GM12878 (cell line): ENCODE measurements around the gene DHFR. TPM values are rescaled to one million over a fixed set of nuclear protein-coding genes. Genes with fewer than 3 reads are reported as not detected.

ENCODE experiments used
- ATAC-seq: fragments of 200-7000 bp; cut with Tn5 transposase; 3 replicates; pipeline ENCODE4 v1.9.1; 2020; ENCODE audit warnings: mild to moderate bottlenecking, moderate library complexity
- Bru-seq: library from RNA; stranded (reverse); fragments of 400-500 nt; gene quantifications from one replicate; lab custom pipeline; 2021; lab: Mats Ljungman, UMichigan
- BruChase-seq, 2 experiments: library from RNA; stranded (reverse); fragments of 400-500 nt; gene quantifications; one replicate each; lab custom pipeline; 2021; lab: Mats Ljungman, UMichigan
- BruUV-seq: library from RNA; stranded (reverse); fragments of 400-500 nt; replicated peaks from 2 replicates; lab custom pipeline; 2021; lab: Mats Ljungman, UMichigan
- CTCF ChIA-PET: fragments of 300-600 bp; sonication (Branson Sonifier 250); formaldehyde crosslinking; extraction: SDS; loops from one replicate; lab custom pipeline; 2021; ENCODE audit warnings: inconsistent platforms; lab: Yijun Ruan, JAX
- POLR2A ChIA-PET: fragments of 350-600 bp; formaldehyde crosslinking; extraction: SDS; loops from one replicate; lab custom pipeline; 2021; ENCODE audit warnings: inconsistent platforms; lab: Charles Lee
- RAD21 ChIA-PET: fragments of 300-600 bp; sonication (Branson Sonifier 250); formaldehyde crosslinking; loops from one replicate; lab custom pipeline; 2023; ENCODE audit warnings: antibody characterized with exemption; ENCODE audit not compliant: unreplicated experiment; lab: Charles Lee
- SMC1A ChIA-PET: fragments of 300-600 bp; sonication (Branson Sonifier 250); formaldehyde crosslinking; loops from one replicate; lab custom pipeline; 2023; ENCODE audit not compliant: unreplicated experiment, uncharacterized antibody; lab: Charles Lee
- DNase-seq: peaks from one replicate; pipeline ENCODE4 v3.0.0-alpha.2; 2011; ENCODE audit warnings: low read depth, low spot score
- FAIRE-seq: peaks from 3 replicates; lab custom pipeline; 2011; peaks lifted over from hg19 to GRCh38; lab: Jason Lieb, UNC
- H2AFZ ChIP-seq: 2 replicates; pipeline ENCODE4 v1.6.0; 2011; ENCODE audit warnings: low read depth, low read length, control low read depth; ENCODE audit not compliant: control insufficient read depth
- H3K27ac ChIP-seq: 2 replicates; pipeline ENCODE4 v1.5.1; 2011; ENCODE audit warnings: control low read depth; ENCODE audit not compliant: control insufficient read depth, insufficient read depth
- H3K27me3 ChIP-seq, 2 experiments: replicated peaks in 1 of 2; 2 replicates each; pipeline versions ENCODE4 v1.6.0 to v1.6.1; 2011; ENCODE audit warnings: low read length in 1 of 2; ENCODE audit not compliant: control insufficient read depth in 2 of 2, insufficient read depth in 2 of 2
- H3K36me3 ChIP-seq, 2 experiments: 2 replicates each; pipeline ENCODE4 v1.5.1; 2011; ENCODE audit warnings: low read length in 1 of 2; ENCODE audit not compliant: control insufficient read depth in 2 of 2, insufficient read depth in 2 of 2
- H3K4me1 ChIP-seq: 2 replicates; pipeline ENCODE4 v1.6.1; 2011; ENCODE audit warnings: mild to moderate bottlenecking, low read length, moderate library complexity, mixed read lengths; ENCODE audit not compliant: control insufficient read depth, insufficient read depth
- H3K4me2 ChIP-seq: 2 replicates; pipeline ENCODE4 v1.6.0; 2011; ENCODE audit warnings: control low read depth; ENCODE audit not compliant: control insufficient read depth, insufficient read depth
- H3K4me3 ChIP-seq: fragments of 200-600 bp; sonication (generic); 2 replicates; pipeline ENCODE4 v1.5.1; 2016
- H3K79me2 ChIP-seq: 2 replicates; pipeline ENCODE4 v1.6.0; 2011; ENCODE audit warnings: low read length; ENCODE audit not compliant: control insufficient read depth, insufficient read depth
- H3K9ac ChIP-seq: 2 replicates; pipeline ENCODE4 v1.8.0; 2011; ENCODE audit warnings: low read length, control low read depth, mixed read lengths; ENCODE audit not compliant: control insufficient read depth, insufficient read depth
- H3K9me3 ChIP-seq: replicated peaks from 3 replicates; pipeline ENCODE4 v1.5.1; 2011; ENCODE audit warnings: mild to moderate bottlenecking, low read length; ENCODE audit not compliant: control insufficient read depth, insufficient read depth
- H4K20me1 ChIP-seq: 2 replicates; pipeline ENCODE4 v1.6.0; 2011; ENCODE audit not compliant: control insufficient read depth, insufficient read depth
- BACH1 ChIP-seq: fragments of 450-650 bp; IDR thresholded peaks from 2 replicates; pipeline ENCODE4 v1.6.1; 2017; ENCODE audit warnings: mild to moderate bottlenecking, borderline replicate concordance
- BCL3 ChIP-seq: IDR thresholded peaks from 2 replicates; pipeline ENCODE4 v1.6.1; 2011; ENCODE audit warnings: borderline replicate concordance, low read depth, mild to moderate bottlenecking, moderate library complexity, low read length; ENCODE audit not compliant: insufficient read depth, poor library complexity, severe bottlenecking
- GATAD2B ChIP-seq: fragments of 450-650 bp; conservative IDR thresholded peaks from 2 replicates; pipeline ENCODE4 v1.6.1; 2017; ENCODE audit warnings: low read depth, mild to moderate bottlenecking, moderate library complexity
- HDGF ChIP-seq: fragments of 450-650 bp; IDR thresholded peaks from 2 replicates; pipeline ENCODE4 v1.6.1; 2016; ENCODE audit warnings: antibody characterized with exemption
- IKZF1 ChIP-seq: fragments of 450-650 bp; conservative IDR thresholded peaks from 2 replicates; pipeline ENCODE4 v1.6.1; 2017; ENCODE audit warnings: antibody characterized with exemption, mild to moderate bottlenecking
- IRF5 ChIP-seq: fragments of 450-650 bp; IDR thresholded peaks from 2 replicates; pipeline ENCODE4 v1.6.1; 2017; ENCODE audit warnings: borderline replicate concordance
- MAX ChIP-seq: IDR thresholded peaks from 2 replicates; pipeline ENCODE4 v1.6.1; 2012; ENCODE audit warnings: low read depth, low read length, improper control_type of control experiment
- MLLT1 ChIP-seq: fragments of 450-650 bp; IDR thresholded peaks from 2 replicates; pipeline ENCODE4 v1.6.1; 2016; ENCODE audit warnings: mild to moderate bottlenecking
- PML ChIP-seq: IDR thresholded peaks from 2 replicates; pipeline ENCODE4 v1.6.1; 2012; ENCODE audit warnings: low read length, inconsistent platforms
- POLR2A ChIP-seq: IDR thresholded peaks from 2 replicates; pipeline ENCODE4 v1.6.1; 2011; ENCODE audit warnings: low read depth, mild to moderate bottlenecking, low read length
- RUNX3 ChIP-seq: IDR thresholded peaks from 2 replicates; pipeline ENCODE4 v1.6.1; 2012; ENCODE audit warnings: low read length, inconsistent platforms
- SIN3A ChIP-seq: IDR thresholded peaks from 2 replicates; pipeline ENCODE4 v1.6.1; 2012; ENCODE audit warnings: low read depth, low read length, improper control_type of control experiment
- SMARCA5 ChIP-seq: fragments of 450-650 bp; IDR thresholded peaks from 2 replicates; pipeline ENCODE4 v1.6.1; 2017; ENCODE audit warnings: mild to moderate bottlenecking
- YY1 ChIP-seq: IDR thresholded peaks from 2 replicates; pipeline ENCODE4 v1.6.1; 2011; ENCODE audit warnings: low read depth, mild to moderate bottlenecking, low read length
- WGBS: methylation state at CpG from one replicate; pipeline ENCODE4 v1.1.6; 2016; ENCODE audit warnings: low lambda C conversion rate; ENCODE audit not compliant: insufficient replicate concordance, insufficient coverage; ENCODE audit errors: missing lambda C conversion rate; 5-methylcytosine and 5-hydroxymethylcytosine counted together
- in situ Hi-C: fragments of 300-500 bp; cut with MboI; formaldehyde crosslinking; loops from 9 replicates; pipeline ENCODE4 v1.14.3; 2018; ENCODE audit warnings: mixed read lengths
- intact Hi-C: fragments of 100-400 bp; cut with micrococcal nuclease; formaldehyde crosslinking; loops from one replicate; pipeline ENCODE4 v1.14.2; 2022; ENCODE audit not compliant: unreplicated experiment
- long read RNA-seq, 2 experiments: library from polyadenylated mRNA; unstranded; transcript quantifications; one replicate each; pipeline ENCODE4 v2.0.0, GENCODE V29; 2019 to 2020
- polyA minus RNA-seq, 3 experiments: library from RNA; depleted of rRNA, polyadenylated mRNA; stranded (reverse); fragments of >200 nt; gene quantifications; 2 replicates each; pipeline ENCODE4 v1.2.3, GENCODE V29; 2011
- polyA plus RNA-seq, 11 experiments: library from polyadenylated mRNA; depleted of rRNA in 4 of 11; unstranded in 6 of 11; stranded (reverse) in 5 of 11; fragments of >200 nt; fragmentation: Nextera tagmentation in 4 of 11; fragmentation: Illumina TruSeq in 1 of 11; extraction: Ambion mirVana in 4 of 11; extraction: Trizol in 1 of 11; gene quantifications; 1 replicate in 1 of 11; 2 replicates in 10 of 11; pipeline versions ENCODE4 v1.2.1 to v1.2.3, GENCODE V29; 2011 to 2016; ENCODE audit warnings: inconsistent platforms in 2 of 11, missing spikeins in 2 of 11, low read depth in 1 of 11
- total RNA-seq, 4 experiments: library from RNA; depleted of rRNA in 3 of 4; stranded (reverse); fragments of >200 nt in 3 of 4; fragmentation: Illumina TruSeq in 1 of 4; extraction: Trizol in 1 of 4; gene quantifications; 2 replicates each; pipeline versions ENCODE4 v1.2.1 to v1.2.3, GENCODE V29; 2013 to 2021

Gene DHFR
- 25.7 and 33.7 TPM in 2 replicates for total RNA-seq (2013; cell fraction: nucleolus; rRNA removed)
- total RNA-seq (2014; rRNA removed): 69.2 and 83.8 TPM in 2 replicates
- total RNA-seq (2014; rRNA removed; fragmentation: Illumina TruSeq; extraction: Trizol): 102 and 107 TPM in 2 replicates
- 64.9 and 65.6 TPM in 2 replicates for total RNA-seq (2021)
- 21.2 TPM for polyA plus RNA-seq (2011; ENCODE audit: low read depth)
- 71.7 and 106 TPM in 2 replicates for polyA plus RNA-seq (2011; rRNA removed)
- polyA plus RNA-seq (2011; cell fraction: cytosol; rRNA removed): 33.1 and 38.0 TPM in 2 replicates
- polyA plus RNA-seq (2011; cell fraction: nucleus; rRNA removed): 23.3 and 30.6 TPM in 2 replicates
- polyA plus RNA-seq (2012): 27.2 and 32.2 TPM in 2 replicates
- 143 and 170 TPM in 2 replicates for polyA plus RNA-seq (2014; fragmentation: Illumina TruSeq; extraction: Trizol)
- 10 to 100 TPM; 57.9 to 59.3 TPM for polyA plus RNA-seq (2014; fragmentation: Nextera tagmentation; extraction: Ambion mirVana)
- polyA plus RNA-seq (2014; rRNA removed): 62.9 and 71.1 TPM in 2 replicates
- 10 to 100 TPM; 78.6 to 84.8 TPM for polyA plus RNA-seq (2016; fragmentation: Nextera tagmentation; extraction: Ambion mirVana)
- polyA minus RNA-seq (2011; rRNA and poly(A)+ RNA removed): 25.2 and 26.0 TPM in 2 replicates
- 21.8 and 30.8 TPM in 2 replicates for polyA minus RNA-seq (2011; cell fraction: cytosol; rRNA and poly(A)+ RNA removed)
- polyA minus RNA-seq (2011; cell fraction: nucleus; rRNA and poly(A)+ RNA removed): 7.7 and 12.7 TPM in 2 replicates
- Bru-seq, nascent RNA: percentile 72 among the genes with signal in this experiment
- percentile 63 among the genes with signal in this experiment for BruChase-seq, experiment 1, labeled RNA remaining after a 6-hour chase
- percentile 61 among the genes with signal in this experiment for BruChase-seq, experiment 2, labeled RNA remaining after a 2-hour chase
- long read RNA-seq, experiment 1, transcript DHFR-201 (6 exons, 3,917 nt): major isoform, 36 of 43 reads
- long read RNA-seq, experiment 1, partial matches to known transcripts: 1 of 43 reads
- long read RNA-seq, experiment 1, other reads (novel, unspliced or antisense): 5 of 43 reads
- long read RNA-seq, experiment 2, transcript DHFR-201 (6 exons, 3,917 nt): major isoform, 97 of 118 reads
- long read RNA-seq, experiment 2, partial matches to known transcripts: 5 of 118 reads
- long read RNA-seq, experiment 2, other reads (novel, unspliced or antisense): 15 of 118 reads

- intact Hi-C loops (loop anchor here (5.0 to 10.0 kb wide), 2 partner anchors 172 to 1040 kb away; partner anchors contain the start of gene TENT2), in situ Hi-C loops (no loop called here)
- Histone ChIP-seq H4K20me1 (no peaks in the 10 kb centered on the region), H3K4me2 (peak within 1 kb of the TSS; percentile 91), H2AFZ (peak within 1 kb of the TSS; percentile 91), H3K4me1 (no peaks in the 10 kb centered on the region; the same call in 1 of the 2 replicates), H3K79me2 (peaks cover 29% of the 10 kb centered on the region), H3K36me3 (peaks cover 0 to 6% of the 10 kb centered on the region in 2 experiments; a peak in 1 of 4 replicates), H3K9me3 (no peaks in the 10 kb centered on the region; the same call in 2 of the 3 replicates), H3K27ac (peak within 1 kb of the TSS; percentile 93), H3K9ac (peak within 1 kb of the TSS; percentile 96), H3K27me3 (no peaks in the 10 kb centered on the region), H3K4me3 (peak within 1 kb of the TSS; percentile 96)
- POLR2A ChIA-PET: interaction anchor here (0.6 to 2.6 kb wide), 4 partner anchors 10 to 899 kb away, joined by 3 to 25 read pairs (median 8); no protein-coding TSS in a partner anchor
- CTCF ChIA-PET: interaction anchor here (0.6 to 3.3 kb wide), 3 partner anchors 14 to 174 kb away, joined by 4 to 30 read pairs (median 15); no protein-coding TSS in a partner anchor
- ATAC-seq (peak; percentile 76), DNase-seq (peak; percentile 81), FAIRE-seq (peak; percentile 95)
- WGBS: under 1% methylated on average over 43 of the region's 74 CpGs
- RAD21 ChIA-PET: interaction anchor here (0.8 to 2.0 kb wide), 4 partner anchors 13 to 529 kb away, joined by 3 to 8 read pairs (median 4); no protein-coding TSS in a partner anchor
- SMC1A ChIA-PET: interaction anchor here (1.4 to 6.2 kb wide), 4 partner anchors 10 to 18 kb away, joined by 3 to 37 read pairs (median 8); no protein-coding TSS in a partner anchor
- no TSS peak for BruUV-seq
- TF ChIP-seq IKZF1 (peak; percentile 83), YY1 (peak; percentile 81), SMARCA5 (peak; percentile 94), BACH1 (peak; percentile 78), HDGF (peak; percentile 90), SIN3A (peak; percentile 96), MAX (no peak; the same call in 1 of the 2 replicates), BCL3 (peak; percentile 4), PML (peak; percentile 73), IRF5 (no peak), MLLT1 (no peak; the same call in 1 of the 2 replicates), GATAD2B (peak; percentile 87), RUNX3 (peak; percentile 55), POLR2A (peak; percentile 84)
These were observed at the start of gene DHFR, which contains the start of gene MSH3 for GRCh38 chr5:80654391-80655230. TSS of gene DHFR (minus strand) at chr5:80654983. CDS start at chr5:80654489, 494 bp downstream. TSS of gene MSH3 (plus strand) at chr5:80654652. CDS start at chr5:80654728, 76 bp downstream.
